CD4-positive, alpha-beta T cell treated with Interleukin-6 for 4 hours (primary cell): ENCODE measurements around the gene KIF16B.

Experiments
- DNase-seq: peaks from one replicate; pipeline ENCODE4 v3.0.0-alpha.2; 2020; ENCODE audit warnings: mixed read lengths

The KIF16B gene

DNA sequence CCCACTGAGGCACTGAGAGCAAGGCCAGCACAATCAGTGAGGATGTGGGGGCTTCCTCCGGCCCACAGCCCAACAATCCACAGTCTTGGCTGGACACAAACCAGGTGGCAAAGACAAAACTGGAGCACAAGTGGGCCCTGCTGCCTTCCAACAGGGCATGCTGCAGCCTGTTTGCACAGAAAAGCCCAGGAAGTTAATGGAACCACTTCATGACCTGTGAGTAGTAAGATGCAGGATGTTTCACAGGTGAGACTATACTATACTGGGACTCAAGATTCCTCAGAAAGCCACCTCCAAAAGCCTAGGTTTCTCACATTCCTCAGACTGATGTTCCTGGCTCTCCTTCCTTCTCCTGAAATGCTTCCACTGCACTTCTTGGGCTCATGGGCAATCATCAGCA, 235.5 kb downstream of the KIF16B start:
- DNase-seq: no peak

DNA sequence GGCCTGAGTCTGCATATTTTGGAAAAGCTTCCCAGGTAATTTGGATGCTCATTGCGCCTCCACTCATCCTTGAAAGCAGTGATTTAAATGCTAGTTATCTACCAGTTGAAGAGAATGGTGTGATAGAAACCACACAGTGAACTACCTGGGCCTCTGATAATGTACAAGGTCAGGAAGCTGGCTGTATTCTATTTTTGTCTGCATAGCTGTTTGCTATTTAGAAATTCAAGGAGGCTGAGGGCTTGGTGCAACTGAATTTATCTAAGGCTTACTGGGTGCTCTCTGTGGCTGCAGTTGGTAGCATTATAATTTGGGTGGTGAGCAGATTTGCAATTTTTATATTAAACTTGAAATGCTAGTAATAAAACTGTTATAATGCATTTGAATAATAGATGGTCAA, 245.6 kb downstream of the KIF16B start:
- DNase-seq: no peak

DNA sequence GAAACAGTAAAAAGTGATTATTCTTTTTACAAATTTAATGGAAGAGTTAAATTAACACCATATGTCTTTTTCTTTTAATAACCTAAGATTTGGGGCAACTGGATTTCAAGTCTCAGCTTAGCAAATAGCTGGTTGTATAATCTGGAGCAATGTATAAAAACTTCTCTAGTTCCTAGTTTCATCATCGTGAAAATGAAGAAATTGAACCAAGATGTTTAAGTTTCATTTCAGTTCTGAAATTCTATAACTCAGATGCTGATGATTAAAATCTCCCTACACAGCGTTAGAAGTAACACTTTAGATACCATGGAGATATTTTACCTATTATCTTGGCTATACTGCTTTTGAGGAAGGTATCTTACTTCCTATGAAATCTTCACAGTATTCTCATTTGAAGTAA, 252.0 kb downstream of the KIF16B start:
- no peak for DNase-seq

DNA sequence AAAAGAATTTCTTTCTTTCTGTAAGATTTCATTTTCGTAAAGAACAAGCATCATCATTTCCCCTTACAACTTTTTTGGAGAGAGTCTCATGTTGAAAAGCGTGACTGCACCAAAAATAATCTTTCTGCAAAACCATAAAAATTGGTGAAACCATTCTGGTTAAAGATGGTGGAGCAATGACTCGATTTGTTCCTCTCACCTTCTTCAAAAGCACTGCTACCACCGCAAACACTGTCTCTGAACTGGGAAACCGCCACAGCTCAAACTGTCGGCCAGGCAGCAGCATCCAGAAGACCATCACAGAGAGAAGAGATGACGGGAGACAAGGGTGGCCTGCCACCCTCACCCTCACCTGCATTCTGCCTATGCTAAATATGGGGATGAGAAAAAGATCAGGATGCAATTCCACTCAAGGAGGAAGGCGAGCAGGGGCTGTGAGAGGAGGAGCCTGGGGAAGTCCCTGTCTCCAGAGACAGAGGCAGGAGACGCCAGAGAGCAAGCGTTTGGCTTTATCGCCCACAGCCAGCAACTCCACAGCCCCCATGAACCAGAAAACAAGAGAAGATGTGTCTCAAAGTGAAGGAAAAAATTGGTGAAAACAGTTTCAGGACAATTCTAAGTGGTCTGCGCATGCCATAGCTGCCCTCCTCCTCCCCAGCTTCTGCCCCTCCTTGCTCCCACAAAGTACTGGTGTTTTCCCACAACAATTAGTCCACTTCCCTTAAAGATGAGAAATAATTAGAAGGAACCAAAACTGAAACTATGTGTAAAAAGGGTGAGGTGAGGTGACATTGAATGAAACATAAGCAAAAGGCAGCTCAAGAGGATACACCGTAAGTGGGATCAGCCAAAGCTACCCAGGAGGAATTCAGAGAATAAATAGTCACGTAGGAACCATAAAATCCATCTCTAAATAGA, 255.5 kb downstream of the KIF16B start:
- no peak for DNase-seq

DNA sequence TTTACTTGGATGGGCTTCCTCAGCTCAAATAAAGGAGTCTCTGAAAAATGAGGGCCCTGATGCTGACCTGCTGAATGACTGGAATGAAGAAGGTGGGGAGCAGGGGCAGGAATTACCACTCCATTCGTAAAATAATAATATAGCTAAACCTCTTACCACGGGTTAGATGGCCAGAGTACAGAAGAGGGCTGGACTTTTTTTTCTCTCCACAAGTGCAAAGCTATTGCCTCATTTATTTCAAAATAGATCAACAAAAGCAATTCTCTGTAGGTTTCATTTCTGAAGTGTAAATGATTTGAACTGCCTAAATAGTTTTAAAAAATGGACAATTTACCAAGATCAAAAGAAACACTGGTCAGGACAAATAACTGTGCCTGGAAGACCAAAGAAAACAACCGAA, 256.7 kb downstream of the KIF16B start:
- DNase-seq: no peak

DNA sequence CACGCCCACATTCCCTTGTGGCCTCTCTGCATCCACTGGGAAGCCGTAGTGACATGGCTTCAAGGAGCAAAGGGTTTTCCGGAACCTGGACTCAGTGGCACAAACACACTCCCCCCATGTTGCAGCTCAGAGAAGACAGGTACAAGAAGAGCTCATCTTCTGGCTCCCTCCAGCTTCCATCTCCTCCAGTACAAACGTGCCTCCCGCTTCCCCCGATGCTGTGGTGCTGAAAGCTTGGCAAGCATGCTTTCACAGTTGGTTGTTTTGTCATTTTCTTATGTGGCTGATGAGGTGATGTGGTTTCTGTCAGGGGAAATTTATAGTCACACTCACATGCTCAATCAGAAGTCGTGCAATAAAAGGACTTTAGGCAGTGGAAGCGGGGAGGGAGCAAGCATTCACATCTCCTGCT, 258.5 kb downstream of the KIF16B start:
- DNase-seq: no peak

DNA sequence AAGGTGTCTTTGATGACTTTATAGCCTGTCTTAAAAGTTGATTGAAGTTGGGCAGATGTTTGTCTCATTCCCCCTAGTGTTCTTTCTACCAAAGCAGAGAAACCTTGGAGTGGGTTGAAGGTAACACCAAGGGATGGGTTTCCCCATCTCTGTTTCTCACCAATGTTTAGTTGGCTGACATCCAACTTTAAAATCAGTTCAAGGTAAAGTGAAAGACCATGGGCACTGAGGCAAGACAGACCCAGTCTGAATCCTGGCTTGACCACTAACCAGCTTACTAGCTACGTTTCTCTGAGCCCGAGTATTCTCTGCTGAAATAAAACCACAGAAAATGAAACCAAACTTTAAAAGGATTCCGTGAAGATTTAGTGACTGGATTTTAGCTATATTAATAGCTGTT, 258.9 kb downstream of the KIF16B start:
- no peak for DNase-seq

DNA sequence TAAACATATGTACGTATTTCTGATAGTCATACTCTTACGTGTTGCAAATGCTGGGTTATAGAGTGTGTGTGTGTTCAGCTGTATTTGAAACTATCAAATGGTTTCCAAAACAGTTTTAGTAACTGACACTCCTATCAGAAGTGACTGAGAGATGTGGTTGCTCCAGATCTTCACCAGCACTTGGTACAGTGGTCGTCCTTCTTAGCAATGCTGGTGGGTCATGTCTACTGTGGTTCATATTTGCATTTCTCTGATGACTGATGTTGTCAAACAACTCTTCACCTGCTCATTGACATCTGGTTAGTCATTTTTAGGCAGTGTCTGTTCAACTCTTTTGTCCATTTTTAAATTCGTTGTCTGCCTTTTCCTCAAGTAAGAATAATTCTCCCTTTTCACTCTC, 259.3 kb downstream of the KIF16B start:
- DNase-seq: no peak

DNA sequence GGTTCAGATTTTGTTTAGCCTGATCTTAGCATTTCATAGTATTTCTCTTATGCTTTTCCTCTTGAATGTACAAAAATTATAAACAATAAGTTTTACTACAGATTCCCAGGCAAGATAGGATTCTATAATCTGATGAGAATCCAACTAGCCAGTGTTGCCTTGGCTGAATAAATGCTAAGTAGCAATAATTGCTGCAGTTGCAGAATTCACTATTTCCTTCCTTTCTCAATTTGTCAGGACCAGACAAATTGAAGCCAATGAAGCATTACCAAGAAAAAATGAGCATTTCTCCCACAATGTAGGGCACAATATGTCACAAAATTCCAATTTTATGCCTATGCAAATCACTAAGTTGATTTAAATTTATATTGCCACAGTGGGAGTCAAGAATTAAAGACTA, 260.2 kb downstream of the KIF16B start:
- DNase-seq: no peak

DNA sequence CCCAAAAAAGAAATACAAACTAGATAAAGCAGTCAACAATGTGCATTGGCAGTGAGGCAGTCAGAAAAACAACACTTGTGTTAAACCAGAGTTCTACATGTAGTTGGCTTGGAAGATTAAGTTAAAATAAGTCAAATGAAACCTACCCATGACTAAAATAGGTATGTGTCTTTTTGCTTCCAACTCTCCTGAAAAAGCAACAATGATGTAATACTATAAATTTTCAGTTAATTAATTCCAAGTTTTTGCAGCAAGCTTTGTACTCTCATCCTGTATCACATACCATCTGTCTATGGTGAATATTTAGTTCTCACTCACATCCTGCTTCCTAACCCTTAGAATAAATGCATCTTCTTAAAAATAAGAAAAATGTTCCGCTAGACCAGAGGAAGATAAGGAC, 261.5 kb downstream of the KIF16B start:
- DNase-seq: no peak

DNA sequence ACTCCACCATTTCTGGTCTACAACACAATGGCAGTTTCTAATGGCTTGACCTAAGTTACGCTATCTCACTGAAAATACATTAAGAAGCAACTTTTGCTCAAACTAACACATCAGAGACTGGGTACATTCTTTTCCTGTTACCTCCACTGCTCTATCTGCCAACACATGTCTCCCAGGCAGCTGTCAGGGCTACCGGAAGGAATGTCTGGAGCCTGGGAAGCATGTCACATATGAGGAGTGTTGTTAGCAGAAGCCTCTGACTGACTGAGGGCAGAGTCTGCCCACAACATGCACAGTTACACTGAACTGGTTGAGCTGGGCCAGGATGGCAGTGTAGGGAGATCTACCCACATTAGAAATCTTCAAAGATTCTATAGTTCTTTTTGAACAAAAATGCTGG, 264.5 kb downstream of the KIF16B start:
- DNase-seq: no peak

DNA sequence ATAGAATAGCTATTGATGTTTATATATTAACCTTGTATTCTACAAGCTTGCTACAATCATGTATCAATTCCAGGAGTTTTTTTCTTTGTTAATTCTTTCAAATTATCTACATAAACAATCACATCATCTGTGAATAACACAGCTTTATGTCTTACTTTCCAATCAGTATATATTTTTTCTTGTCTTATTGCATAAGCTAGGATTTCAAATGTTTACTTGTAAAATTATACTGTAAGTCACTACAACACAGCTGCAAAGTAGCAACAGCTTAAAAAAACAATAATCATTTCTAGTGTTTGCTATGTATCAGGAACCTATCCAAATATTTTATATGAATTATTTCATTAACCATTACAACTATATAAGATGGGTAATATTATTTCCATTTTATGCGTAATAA, 270.4 kb downstream of the KIF16B start:
- DNase-seq: no peak

DNA sequence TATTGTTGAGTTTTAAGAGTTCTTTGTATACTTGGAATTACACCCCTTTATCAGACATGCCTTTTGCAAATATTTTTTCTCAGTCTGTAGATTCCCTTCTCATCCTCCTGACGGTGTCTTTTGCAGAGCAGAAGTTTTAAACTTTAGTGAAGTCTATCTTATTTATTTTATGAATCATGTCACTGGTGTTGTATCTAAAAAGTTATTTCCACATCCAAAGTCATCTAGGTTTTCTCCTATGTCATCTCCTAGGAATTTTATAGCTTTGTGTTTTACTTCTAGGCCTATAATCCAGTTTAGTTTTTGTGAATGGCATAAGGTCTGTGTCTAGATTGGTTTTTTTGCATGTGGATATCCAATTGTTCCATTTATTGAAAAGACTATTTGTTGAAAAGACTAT, 271.3 kb downstream of the KIF16B start:
- no peak for DNase-seq

DNA sequence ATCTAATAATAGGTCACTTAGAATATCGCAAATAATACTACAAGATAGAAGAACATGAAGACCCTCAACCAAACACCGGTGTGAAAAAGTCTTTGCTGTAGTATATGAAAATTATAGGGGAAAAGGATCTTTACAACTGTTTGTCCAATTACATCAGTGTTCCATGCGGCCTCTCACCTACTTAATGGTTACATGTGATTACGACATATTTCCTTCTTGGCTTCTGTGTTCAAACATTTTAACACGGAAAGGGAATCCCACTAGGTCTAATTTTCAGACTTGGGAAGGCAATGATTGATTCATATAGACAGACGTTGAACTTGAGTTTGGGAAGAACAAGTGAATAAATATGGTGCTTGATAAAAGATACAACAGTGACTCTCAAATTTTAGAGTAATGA, 273.4 kb downstream of the KIF16B start:
- DNase-seq: no peak

DNA sequence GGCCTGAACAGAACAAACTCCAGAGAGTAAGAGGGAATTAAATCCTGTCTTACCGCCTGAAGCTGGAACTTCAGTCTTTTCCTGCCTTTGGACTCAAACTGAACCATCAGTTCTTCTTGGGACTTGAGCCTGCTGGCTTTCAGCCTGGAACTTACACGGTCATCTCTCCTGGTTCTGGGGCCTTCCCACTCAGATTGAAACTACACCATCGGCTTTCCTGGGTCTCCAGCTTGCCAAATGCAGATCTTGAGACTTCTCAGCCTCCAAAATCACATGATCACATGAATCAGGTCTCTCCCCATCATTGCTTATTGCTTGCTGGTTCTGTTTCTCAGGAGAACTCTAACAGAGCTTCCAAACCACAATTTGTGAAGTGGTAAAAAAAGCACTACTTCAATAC, 276.3 kb downstream of the KIF16B start:
- DNase-seq: no peak

DNA sequence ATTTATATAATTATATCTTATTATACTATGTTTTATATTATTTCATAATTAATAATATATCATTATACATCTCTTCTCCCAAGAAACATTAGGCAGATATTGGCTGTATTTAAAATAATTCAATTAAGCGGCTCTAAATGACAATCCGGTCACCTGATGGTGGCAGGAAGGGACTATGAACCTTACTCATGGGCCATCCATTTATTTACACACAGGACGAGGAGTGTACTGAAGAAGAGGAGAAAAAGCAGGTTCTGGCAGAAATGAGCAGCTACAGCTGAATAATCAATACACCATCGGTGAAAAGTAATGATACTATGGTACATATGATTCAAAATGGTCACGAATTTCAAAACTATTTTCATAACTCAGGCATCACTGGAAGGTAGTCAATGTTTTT, 277.7 kb downstream of the KIF16B start:
- DNase-seq: no peak

DNA sequence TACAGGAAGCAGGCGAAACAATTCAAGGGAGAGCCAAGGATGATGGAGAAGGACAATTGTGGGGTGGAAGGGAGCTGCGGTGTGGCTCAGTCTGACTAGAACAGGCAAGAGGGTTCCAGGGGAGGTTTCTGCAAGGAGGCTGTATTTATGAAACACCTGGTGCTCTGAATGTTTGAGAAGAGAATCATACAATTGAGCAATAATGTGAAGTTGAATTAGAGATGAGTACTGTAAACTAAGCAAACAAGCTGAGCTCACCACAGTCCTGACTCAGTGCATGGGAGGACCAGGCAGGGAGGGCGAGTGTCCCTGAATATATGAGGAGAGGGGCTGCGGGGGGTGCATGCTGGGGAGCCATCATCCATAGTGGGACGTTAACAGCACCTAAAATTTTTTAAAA, 279.7 kb downstream of the KIF16B start:
- DNase-seq: no peak

DNA sequence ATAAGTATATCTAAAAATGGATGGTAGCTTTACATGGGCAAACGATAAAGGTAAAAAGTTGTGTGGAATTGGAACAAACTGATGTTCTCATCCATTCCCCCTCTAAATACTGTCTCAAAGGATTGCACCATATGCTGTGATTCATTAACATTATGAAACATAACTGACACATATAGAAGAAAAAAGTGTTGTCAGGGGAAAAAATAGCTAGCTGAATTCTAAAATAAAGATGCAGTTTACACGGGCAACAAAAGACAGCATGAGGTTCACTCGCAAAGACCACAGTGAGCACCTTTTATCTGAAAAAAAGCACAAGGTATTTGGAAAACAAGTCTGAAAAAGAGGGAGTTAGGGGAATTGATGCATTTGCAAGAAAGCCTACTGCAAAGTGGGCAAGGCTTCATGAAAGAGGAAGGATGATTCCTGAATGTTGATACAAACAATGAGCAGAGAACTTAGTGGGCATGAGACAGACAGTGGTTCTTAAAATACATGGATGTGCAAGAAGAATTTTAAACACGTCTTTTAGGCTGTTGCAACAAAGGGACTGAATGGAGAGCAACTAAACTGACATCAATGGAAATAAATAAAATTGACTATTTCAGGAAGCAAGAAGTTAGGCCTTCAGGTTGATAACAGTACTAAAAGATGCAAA, 280.9 kb downstream of the KIF16B start:
- no peak for DNase-seq

DNA sequence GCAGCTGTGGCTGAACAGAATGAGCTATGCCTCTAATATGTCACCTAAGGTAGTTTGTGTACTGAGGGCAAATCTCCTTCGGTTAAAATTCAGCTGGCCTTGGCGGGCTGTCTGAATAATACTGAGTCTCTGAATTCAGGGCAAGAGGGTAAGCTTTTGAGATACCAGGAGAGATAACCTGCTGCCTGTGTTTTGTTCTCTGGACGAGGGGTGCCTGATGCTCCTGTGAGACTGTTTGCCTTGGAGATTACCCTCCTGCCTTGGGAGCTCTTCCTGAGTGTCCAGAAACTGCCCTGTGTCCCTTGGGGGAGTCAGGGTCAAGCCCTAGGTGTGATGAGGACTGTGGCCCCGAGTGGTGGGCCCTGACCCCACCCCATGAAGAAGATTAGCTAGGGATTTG, 282.9 kb downstream of the KIF16B start:
- DNase-seq: no peak

DNA sequence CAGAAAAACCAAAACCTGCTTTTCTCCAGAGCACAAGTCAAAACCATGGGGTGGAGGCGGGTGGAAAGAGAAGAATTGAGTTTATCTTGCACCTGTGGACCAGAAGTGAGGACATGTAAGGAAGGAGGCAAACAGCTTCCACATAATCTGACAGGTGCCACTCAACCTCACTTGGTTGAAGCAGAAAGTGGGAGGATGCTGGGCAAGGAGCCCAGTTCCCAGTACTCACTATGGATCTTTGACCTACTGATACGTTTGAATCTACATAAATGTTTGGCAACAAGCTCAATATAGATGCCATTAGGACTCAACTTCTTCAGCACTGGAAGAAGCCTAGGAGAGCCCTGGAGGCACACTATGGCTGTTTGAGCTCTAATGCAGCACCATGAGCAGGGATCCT, 285.5 kb downstream of the KIF16B start:
- no peak for DNase-seq

DNA sequence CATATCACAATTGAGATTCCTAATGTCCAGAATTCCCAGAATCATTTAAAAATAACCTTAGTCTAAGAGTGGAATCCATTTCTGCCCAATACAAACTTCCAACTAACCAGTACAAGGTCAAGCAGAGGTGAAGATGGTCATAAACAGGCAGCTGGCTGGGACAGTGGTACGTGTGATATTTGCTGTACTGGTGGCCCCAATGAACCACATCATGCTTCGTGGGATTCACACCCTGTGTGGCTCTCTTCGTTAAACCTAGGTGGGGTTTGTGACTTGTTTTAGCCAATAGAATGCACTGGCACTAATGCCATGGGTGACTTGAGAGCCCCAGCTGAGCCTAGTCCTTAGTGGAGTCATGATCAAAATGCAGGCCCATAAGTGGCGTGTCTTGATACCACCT, 286.6 kb downstream of the KIF16B start:
- DNase-seq: no peak

DNA sequence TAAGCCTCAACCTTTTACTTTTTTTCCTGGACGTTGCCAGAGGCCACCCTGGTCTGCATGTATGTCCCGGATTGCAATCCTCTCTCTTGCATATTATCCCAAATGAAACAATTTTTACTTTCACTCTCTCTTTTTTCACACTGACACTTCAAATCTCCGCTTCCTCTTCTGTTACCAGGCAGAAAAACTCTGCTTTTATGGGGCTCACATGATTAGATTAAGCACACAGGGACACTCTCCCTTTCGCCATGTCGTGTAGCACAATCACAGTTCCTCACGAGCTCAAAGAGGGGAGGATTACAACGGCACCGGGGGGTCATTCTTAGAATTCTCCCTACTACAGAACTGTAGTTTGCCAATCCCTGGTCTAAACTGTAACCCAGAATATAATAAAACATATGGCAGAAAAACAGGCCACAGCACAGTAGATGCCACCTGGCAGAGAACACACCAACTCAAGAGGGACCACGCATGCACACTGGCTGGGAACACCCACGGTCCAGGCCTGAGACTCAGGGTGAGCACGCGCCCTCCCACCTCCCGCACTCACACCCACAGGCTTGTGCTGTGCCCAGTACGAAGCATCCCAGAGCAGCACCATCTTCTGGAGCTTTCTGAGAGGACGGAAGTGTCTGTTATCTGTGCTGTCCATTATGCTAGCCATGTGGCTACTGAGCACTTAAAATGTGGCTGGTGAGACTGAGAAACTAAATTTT, 288.7 kb downstream of the KIF16B start:
- no peak for DNase-seq

DNA sequence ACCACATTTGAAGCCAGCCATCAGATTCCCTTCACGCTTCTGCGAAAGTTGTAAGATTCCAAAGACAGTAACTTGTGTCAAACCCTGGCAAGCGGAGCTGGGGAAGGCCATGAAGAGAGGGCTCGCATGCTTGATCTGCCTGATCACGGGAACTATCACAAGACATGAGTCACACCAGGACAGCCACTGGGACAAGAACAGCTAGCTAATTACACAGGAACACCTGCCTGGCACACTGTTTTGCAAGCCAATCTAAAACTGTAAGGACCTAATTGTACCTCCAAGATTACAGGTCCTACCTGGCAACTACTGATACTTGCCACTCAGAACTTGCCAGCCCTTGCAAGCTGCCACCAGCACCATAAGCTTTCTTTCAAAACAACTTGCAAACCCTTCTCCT, 289.3 kb downstream of the KIF16B start:
- DNase-seq: no peak

DNA sequence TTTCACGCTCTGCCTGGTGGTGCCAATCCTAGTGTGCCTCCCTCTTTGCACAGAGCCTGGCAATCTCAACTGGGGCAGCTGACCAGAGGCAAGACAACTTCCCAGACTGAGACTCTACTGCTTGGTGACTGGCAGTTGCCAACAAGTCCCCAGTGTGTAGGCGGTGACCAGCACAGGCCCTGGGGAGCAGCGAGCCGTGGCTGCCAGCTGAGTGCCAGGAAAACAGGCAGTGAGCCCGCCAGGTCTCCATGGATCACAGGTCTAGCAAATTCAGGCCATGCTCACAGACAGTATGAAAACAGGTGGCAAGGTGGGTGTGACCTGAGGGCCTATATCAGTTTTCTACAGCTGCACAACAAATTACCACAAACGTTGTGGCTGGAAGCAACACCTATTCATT, 289.9 kb downstream of the KIF16B start:
- no peak for DNase-seq
